Effector memory CD8-positive, alpha-beta T cell (primary cell): ENCODE results near the gene UBB.

Source experiments
- ATAC-seq: fragments of 150-1000 bp; cut with Tn5 transposase; replicated peaks from 2 replicates; pipeline ENCODE4 v1.10.0; 2021; ENCODE audit warnings: mild to moderate bottlenecking, moderate library complexity
- DNase-seq, 3 experiments: peaks; one replicate each; pipeline ENCODE4 v3.0.0; 2021
- H3K27ac Mint-ChIP-seq, 2 donors: one replicate each; pipeline ENCODE4 v1.8.0; 2022; ENCODE audit warnings: mild to moderate bottlenecking in 2 of 2, mixed read lengths in 2 of 2, moderate library complexity in 2 of 2
- H3K27me3 Mint-ChIP-seq, 2 donors: one replicate each; pipeline ENCODE4 v1.8.0; 2022; ENCODE audit warnings: mixed read lengths in 2 of 2
- H3K36me3 Mint-ChIP-seq: one replicate; pipeline ENCODE4 v1.8.0; 2022; ENCODE audit warnings: mild to moderate bottlenecking, moderate library complexity, mixed read lengths; ENCODE audit not compliant: insufficient read depth
- H3K4me1 Mint-ChIP-seq, 2 donors: one replicate each; pipeline ENCODE4 v1.8.0; 2022; ENCODE audit warnings: low read depth in 2 of 2, mixed read lengths in 2 of 2
- H3K4me3 Mint-ChIP-seq, 2 donors: one replicate each; pipeline ENCODE4 v1.8.0; 2022; ENCODE audit warnings: mild to moderate bottlenecking in 2 of 2, mixed read lengths in 2 of 2, moderate library complexity in 2 of 2
- H3K9me3 Mint-ChIP-seq, 2 donors: one replicate each; pipeline ENCODE4 v1.8.0; 2022; ENCODE audit warnings: mixed read lengths in 2 of 2

The UBB gene

DNA sequence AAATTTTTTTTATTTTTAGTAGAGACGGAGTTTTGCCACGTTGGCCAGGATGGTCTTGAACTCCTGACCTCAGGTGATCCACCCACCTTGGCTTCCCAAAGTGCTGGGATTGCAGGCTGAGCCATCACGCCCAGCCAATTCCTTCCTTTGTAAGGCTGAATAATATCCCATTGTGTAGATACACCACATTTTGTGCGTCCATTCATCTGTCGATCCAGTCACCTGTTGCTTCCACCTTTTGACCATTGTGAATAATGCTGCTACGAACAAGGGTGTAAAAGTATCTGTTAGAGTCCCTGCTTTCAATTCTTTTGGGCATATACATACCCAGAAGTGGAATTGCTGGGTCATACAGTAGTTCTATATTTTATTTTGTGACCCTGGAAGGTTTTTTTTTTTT is 49.8 kb downstream of the UBB start:
- peaks cover 53% of the 10 kb centered on the region for H3K36me3 Mint-ChIP-seq

DNA sequence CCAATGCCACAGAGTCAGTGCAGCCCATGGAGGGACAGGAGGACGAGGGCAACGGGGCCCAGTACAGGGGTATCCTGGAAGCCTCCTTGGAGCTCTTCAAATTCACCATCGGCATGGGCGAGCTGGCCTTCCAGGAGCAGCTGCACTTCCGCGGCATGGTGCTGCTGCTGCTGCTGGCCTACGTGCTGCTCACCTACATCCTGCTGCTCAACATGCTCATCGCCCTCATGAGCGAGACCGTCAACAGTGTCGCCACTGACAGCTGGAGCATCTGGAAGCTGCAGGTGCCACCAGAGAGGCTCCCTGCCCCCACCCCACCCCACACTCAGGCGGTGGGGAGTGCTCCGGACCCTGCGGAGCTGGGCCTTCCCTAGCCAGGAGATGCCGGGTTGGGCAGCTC is 51.1 kb downstream of the UBB start:
- DNase-seq (no peak), ATAC-seq (no peak)
- H3K36me3 Mint-ChIP-seq = peaks cover 44% of the 10 kb centered on the region
- H3K4me3 Mint-ChIP-seq = no peak overlapping the region
- H3K27me3 Mint-ChIP-seq = no peaks in the 10 kb centered on the region
- peaks cover 12 to 15% of the 10 kb centered on the region in 2 donors for H3K4me1 Mint-ChIP-seq
- H3K9me3 Mint-ChIP-seq = no peaks in the 10 kb centered on the region
- peak overlapping the region in 1 of 2 donors; percentile 31 for H3K27ac Mint-ChIP-seq

More for the DNA sequence above, 49.8 kb downstream of the UBB start:
- H3K4me1 Mint-ChIP-seq = peaks cover 8% of the 10 kb centered on the region in 2 donors
- peak overlapping the region in 1 of 2 donors; percentile 77 for H3K27ac Mint-ChIP-seq
- H3K27me3 Mint-ChIP-seq = no peaks in the 10 kb centered on the region
- H3K4me3 Mint-ChIP-seq = no peak overlapping the region
- no peaks in the 10 kb centered on the region for H3K9me3 Mint-ChIP-seq
- no peak for DNase-seq
- ATAC-seq = no peak
